Measurements from ENCODE around the gene UBE3D.
"Not testable (repeated sequence)": the region's sequence is repeated elsewhere in the genome, so short reads cannot be mapped to it uniquely, and the experiment has no call there.

Gene UBE3D

DNA sequence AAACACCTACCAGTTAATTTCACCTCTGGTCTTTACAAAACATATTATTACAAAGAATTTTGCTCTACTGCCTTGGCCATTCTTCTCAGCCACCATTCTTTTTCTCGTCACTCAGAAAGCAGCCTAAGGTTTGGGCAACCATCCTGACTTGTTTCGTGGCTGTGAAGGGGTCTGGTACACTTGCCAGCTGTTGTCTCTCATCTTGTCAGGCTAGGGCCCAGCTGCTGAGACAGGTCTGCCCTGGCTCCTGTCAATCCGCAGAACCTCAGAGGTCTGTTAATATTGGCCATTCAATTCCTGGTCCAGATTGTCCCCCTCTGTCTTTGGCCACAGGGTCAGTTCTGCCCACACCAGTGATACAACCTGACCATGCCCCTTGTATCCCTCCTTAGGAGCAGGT, 197.7 kb downstream of the UBE3D start:
- DNase-seq: no peak

DNA sequence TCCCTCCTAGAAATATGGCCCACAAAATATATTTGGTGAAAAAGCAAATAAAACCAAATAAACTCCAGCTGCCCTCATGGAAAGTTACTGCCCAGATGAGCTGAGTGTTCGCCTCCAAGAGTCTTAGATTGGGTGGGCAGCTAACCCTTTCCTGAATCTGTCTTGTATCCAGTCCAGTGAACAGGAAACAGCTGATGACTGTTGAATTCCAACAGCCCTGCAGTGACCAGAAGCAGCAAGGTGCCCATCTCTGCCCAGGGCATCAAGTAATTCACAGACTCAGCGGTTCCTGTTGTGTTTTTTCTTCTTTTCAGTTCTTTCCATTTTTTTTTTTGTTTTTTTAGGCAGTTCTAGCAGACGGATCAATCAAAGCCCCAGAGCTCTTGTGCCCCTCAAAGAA, 199.2 kb downstream of the UBE3D start:
- DNase-seq: no peak

GRCh38 chr6:82865461-82865860, 200.2 kb downstream of the UBE3D start:
- DNase-seq: no peak

DNA sequence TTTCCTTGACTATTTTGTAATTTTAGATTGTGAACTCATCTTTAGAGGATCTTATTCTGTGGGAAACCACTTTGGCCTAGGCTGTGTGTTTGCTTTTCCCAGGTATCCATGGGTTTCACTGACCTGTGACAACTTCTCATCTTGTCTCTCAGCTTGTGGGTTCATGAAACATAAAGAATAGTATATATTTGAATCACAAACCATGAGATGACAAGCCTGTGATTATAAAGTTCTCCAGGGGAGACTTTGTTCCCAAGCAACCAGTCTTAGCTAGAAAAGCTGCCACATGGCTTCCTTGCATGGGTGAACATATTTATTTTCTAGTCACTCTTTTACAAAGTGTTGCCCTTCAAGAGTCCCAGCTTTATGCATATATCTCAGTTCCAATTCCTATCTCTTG, 201.9 kb downstream of the UBE3D start:
- no peak for DNase-seq

DNA sequence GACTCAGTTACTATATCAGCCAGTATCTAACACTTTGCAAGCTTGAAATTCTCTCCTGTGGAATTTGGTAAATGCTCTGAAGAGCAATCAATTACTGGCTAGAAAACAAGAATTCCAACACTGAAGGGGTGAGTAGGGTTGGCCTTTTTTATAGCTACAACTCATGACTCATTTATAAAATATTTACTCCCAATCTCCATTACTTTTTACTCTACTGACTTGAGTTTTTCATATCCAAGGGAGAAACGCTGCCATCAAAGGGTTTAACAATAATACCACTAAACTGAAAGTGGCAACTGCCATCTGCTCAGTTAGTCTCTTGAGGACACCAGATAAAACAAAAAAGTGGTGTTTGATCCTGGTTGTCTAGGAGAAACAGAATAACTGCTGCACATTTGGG, 203.1 kb downstream of the UBE3D start:
- peak; percentile 90 for DNase-seq

GRCh38 chr6:82861121-82861520, 204.5 kb downstream of the UBE3D start:
- DNase-seq: peak; percentile 56

DNA sequence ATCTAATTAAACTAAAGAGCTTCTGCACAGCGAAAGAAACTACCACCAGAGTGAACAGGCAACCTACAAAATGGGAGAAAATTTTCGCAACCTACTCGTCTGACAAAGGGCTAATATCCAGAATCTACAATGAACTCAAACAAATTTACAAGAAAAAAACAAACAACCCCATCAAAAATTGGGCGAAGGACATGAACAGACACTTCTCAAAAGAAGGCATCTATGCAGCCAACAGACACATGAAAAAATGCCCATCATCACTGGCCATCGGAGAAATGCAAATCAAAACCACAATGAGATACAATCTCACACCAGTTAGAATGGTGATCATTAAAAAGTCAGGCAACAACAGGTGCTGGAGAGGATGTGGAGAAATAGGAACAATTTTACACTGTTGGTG, 209.6 kb downstream of the UBE3D start:
- DNase-seq: not testable (repeated sequence)

DNA sequence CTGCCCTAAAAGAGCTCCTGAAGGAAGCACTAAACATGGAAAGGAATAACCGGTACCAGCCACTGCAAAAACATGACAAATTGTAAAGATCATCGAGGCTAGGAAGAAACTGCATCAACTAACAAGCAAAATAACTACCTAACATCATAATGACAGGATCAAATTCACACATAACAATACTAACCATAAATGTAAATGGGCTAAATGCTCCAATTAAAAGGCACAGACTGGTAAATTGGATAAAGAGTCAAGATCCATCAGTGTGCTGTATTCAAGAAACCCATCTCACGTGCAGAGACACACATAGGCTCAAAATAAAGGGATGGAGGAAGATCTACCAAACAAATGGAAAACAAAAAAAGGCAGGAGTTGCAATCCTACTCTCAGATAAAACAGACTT, 212.7 kb downstream of the UBE3D start:
- not testable (repeated sequence) for DNase-seq

- DNase-seq: peak; percentile 17
Measured at GRCh38 chr6:82843291-82843885, 222.3 kb downstream of the UBE3D start.

GRCh38 chr6:82842721-82843120, 222.9 kb downstream of the UBE3D start:
- peak; percentile 80 for DNase-seq
